ENCODE results near the gene SPON1.
"Not testable (repeated sequence)": the region's sequence is repeated elsewhere in the genome, so short reads cannot be mapped to it uniquely, and the experiment has no call there.

The SPON1 gene

DNA sequence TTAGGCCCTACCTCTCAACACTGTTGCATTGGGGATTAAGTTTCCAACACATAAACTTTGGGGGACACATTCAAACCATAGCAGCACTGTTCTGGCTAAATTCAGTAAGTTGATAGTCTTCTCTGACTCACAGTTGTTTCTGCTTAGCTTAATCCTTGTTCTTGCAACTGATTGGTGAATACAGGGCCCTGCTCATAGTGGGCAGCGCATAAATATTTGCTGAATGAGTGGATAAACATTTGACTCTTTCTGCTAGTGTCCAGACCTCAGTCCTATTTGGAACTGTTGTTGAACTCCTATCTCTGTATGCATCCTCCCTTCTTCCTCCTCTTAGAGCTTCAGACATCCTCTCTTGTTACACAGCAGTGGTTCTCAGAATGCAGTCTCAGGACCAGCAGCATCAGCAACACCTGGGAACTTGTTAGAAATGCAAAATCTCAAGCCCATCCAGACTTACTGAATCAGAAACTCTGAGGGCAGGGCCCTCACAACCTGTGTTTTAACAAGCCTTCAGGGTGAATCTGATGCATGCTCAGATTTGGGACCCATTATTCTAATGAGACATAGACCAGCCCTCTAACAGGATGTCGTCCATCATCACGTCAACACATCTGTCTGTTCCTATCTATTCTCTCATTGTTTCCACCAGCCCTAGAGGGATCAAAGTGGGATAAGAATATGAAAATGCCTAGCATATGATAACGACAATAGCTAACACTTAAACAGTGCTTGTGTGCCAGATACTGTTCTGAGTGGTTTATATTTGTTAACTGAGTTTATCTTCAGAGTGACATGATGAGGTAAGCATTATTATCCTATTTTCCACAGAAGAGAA, 22.3 kb downstream of the SPON1 start:
- DNase-seq = no peak

DNA sequence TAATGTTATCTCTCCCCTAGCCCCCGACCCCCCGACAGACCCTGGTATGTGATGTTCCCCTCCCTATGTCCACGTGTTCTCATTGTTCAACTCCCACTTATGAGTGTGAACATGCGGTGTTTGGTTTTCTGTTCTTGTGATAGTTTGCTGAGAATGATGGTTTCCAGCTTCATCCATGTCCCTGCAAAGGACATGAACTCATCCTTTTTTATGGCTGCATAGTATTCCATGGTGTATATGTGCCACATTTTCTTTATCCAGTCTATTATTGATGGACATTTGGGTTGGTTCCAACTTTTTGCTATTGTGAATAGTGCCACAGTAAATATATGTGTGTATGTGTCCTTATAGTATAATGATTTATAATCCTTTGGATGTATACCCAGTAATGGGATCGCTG, 24.2 kb downstream of the SPON1 start:
- not testable (repeated sequence) for DNase-seq

DNA sequence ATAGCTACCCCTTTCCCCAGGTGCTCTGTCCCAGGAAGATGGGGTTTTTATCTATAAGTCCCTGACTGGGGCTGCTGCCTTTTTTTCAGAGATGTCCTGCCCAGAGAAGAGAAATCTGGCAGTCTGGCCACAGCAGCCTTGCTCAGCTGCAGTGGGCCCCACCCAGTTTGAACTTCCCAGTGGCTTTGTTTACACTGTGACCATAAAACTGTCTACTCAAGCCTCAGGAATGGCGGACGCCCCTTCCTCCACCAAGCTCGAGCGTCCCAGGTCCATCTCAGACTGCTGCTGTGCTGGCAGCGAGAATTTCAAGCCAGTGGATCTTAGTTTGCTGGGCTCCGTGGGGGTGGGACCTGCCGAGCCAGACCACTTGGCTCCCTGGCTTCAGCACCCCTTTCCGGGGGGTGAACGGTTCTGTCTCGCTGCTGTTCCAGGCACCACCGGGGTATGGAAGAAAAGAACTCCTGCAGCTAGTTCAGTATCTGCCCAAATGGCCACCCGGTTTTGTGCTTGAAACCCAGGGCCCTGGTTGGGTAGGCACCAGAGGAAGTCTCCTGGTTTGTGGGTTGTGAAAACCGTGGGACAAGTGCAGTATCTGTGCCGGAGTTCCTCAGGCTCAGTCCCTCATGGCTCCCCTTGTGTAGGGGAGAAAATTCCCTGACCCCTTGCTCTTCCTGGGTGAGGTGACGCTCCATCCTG, 29.8 kb downstream of the SPON1 start:
- DNase-seq = not testable (repeated sequence)

DNA sequence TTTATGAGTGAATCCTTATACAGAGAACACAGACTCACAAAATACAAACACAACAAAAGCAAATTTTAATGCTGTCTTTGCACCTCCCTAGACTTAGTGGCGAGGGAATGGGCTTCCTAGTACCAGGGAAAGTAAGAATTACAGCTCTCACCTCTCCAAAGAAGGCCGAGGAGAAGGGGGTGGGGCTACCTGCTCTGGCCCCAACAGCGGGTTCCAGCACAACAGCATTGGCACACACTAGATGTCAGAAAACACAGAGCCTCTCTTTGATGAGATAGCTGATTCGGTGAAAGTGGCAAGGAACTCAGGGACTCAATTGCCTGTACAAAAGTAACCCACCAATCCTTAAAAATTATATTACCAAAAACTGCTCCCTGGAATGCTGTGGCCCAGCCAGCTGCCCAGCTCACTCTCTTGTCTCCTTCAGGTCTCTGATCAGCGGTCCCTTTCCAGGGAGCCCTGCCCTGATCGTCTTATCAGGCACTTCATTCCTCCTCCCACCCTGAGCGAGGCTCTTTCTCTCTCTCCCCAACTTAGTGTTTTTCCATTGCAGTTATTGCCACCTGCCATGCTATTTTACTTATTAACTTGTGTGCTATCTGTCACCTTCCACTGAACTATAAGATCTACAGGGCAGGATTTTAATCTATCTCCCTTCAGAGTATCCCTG, 30.7 kb downstream of the SPON1 start:
- no peak for DNase-seq

DNA sequence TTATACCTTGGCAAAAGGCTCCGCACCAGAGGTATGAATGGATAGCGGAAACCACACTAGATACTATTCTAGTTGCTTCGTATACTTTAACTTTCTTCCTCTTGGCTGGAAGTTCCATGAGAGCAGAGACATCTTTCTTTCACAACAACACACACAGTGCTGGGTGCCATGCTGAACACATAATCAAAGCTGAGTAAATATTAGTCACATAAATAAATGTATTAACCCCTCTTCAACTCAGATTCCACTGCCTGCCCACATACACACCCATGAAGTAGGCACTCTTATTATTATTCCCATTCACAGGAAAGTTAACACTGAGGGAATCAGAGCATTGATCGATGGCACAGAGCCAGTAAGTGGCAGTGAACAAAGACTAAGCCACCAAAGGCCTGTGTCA, 35.4 kb downstream of the SPON1 start:
- no peak for DNase-seq

DNA sequence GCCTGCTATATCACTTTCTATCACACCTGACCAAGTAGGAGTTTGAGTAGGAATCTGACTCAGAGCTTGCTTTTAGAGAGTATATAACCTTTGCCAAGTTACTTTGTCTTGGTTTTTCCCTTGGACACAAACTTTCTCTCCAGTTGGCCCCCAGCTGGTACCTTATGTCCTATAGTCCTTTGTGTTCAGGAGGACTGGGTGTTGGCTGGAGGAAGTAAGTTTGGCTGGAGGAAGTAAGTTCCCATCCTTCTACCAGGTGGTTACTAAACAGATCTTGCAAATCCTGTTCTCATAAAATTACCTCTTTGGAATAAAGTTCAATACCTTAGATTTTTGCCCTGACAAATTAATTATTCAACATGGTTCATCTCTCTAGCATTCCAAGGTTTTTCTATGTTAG, 37.2 kb downstream of the SPON1 start:
- no peak for DNase-seq

DNA sequence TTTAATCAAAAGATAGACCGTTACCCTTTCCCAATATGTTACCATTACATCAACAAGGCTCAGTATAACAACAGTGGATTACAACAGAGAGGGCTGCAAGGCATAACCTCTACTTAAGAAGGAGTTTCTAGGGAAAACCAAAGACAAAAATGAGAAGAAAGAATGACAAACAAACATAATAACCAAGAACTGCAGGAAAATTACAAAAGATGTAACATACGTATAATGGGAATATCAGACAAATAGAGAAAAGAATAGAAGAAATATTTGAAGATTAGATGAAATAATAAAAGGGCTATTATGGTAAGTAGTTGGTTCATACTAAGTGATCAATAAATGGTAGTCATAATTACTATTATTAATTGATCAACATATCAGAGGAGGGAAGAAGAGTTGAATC, 39.1 kb downstream of the SPON1 start:
- no peak for DNase-seq

DNA sequence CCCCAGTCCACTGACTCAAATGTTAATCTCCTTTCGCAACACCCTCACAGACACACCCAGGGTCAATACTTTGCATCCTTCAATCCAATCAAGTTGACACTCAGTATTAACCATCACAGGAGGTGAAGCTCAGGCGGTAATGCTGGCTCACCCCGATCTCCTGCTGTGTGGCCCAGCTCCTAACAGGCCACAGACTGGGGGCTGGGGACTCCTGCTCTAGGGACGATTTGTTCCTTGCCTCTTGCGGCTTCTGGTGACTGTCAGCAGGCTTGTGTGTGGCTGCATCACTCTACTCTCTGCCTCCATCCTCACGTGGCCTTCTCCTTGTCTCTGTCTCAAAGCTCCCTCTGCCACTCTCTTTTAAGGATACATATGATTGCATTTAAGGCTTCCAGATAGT, 45.0 kb downstream of the SPON1 start:
- DNase-seq = no peak

DNA sequence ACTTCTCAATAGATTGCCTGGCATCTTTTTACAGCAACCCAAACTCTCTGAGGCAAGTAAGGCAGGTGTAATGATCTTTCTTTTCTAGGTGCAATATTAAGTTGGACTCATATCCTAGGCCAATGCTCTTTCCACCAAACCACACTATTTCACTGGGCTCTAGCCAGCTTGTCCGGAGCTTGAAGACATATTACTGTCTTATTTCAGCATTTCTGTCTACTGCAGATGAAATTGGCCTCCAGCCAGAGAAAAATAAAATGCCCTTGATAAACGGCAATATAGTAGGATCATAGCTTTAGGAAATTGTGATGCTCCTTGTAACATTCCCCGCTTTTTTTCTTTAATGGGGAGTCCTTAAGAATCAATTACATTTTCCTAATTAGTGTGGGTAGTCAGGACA, 48.1 kb downstream of the SPON1 start:
- no peak for DNase-seq

DNA sequence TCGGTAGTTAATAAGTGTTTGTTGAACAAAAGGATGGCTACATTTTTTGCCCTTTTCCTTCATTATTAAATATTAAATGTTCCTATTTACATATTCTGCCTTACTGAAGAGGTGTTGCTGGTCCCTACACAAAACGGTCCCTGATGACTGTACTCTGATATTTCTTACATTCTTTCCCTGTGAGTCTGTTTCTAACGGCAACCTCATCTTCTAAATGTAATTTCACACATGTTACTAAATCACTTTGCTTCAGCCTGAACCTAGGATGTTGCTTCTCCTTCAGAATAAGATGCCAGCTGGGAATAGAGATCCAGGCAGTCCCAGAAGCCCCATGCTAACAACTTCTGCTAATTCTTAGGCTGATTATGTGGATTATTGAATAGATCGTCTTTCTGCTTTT, 50.3 kb downstream of the SPON1 start:
- DNase-seq = no peak

DNA sequence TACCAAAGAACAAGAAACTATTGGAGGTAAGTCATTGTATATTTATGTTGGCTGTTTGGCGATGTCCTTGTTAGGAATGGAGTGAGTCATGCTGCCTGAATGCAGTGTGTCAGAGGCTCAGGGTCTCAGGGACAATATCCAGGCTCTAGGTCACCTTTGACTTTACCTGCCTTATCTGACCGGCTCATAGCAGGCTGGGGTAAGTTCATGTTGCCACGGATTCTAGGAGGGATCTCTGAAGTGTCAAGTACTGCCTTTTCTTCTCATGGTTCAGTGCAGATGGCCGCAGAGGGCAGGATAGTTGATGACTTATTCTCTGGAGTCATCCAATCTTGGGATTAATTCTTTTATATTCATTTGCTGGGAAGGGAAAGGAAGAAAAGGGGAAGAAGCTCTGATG, 53.2 kb downstream of the SPON1 start:
- no peak for DNase-seq

DNA sequence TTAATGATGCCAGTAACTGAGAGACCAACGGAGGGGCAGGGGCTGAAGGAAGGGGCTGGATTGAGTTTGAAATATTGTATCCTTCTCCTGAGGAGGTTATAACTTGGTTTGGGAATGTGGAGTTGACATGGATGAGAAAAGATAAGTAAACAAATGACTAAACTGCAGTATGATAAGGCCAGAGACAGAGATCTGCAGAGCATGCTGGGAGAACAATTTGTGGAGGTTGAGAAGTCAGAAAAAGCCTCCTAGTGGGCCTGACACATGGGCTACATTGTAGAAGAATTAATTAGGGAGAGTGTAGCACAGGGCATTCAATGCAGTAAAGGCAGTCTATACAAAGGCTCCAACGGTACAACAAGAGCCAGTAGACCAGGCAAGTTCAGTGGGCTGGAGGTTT, 55.9 kb downstream of the SPON1 start:
- DNase-seq = no peak

DNA sequence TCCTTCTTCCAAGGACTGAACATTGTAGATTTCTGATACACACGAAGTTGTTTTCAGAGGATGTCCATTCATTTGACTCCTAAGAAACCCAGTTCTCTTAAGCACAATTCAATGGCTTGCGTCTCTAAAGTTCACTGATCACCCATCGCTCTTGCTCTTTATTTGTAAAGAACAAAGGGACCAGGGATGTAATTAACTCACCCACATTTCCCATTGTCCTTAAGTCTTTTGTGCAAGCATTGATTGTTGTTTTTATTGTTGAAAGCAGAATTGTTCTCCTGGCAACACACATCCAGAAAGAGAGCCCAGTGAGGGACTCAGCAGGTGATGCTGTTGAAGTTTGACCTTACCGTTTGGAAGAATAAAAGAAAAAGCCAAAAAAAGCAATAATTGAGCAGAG, 59.2 kb downstream of the SPON1 start:
- DNase-seq = no peak

DNA sequence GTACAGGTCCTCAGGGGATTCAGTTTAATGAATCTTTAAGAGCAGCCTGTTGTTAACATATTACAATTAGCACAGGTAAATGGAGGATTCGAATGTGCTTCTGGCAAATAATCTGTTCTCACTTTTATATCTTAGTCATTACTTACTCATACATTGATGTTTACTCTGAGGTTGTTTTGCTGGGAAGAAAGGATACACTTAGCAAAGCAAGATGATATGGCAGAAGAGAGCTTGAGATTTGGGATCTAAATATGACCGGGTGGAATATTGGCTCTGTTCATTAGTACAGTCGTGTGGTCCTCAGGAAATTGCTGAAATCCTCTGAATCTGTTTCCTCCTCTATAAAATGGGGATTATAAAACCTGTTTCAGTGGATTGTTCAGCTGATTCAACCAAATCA, 59.7 kb downstream of the SPON1 start:
- DNase-seq = no peak

DNA sequence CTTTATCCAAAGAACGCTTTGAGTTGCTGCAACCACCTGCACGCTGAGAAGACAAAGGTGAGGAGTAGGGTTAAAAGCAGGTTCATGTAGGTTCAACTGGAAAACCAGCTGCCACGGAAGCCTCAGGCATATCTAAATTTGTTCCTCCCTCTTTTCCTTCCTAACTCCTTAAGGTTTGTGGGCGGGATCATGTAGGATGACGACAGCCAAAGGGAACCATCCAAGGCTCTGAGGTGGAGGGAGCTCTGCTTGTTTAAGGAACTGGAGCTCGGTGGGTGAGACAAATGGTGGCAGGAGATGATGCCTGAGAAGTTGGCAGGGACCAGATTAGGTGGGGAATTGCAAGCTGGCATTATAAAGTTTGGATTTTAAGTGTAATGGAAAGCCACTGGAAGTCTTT, 60.3 kb downstream of the SPON1 start:
- no peak for DNase-seq

DNA sequence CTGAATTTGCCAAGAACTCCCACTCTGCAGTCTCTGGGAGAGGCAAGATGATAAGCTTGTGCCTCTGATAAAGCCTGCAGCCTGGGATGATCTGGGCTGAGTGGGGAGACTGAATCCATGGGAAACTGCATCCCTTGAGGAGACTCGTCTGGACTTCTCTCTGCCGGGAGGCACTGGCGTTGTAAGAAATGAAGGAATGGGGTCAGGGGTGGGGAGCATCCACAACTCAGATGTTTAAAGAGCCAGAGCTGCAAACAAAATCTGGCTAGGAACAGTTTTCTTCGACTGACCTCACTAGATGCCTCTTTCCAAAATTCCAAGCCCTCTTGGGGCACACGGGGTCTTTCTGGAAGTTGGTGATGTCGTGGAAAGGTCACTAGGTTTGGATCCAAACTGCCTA, 64.4 kb downstream of the SPON1 start:
- DNase-seq = no peak

DNA sequence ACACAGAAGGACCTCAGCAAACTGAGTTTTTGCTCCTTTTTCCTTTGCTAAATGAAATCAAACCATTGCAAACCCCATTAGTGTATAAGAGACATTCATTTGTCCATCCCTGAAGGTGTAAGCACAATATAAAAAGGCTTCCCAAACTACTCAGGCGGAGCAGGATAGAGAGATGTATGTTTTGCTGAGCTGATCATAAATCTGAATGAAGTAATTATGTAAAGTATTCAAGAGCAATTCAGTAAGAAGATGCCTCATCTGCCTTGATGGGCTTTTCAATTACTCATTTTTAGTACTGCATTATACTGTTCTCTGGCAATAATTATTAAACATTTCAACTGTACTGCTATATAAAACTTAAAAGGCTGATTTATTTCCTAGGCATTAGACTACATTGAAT, 65.0 kb downstream of the SPON1 start:
- no peak for DNase-seq

DNA sequence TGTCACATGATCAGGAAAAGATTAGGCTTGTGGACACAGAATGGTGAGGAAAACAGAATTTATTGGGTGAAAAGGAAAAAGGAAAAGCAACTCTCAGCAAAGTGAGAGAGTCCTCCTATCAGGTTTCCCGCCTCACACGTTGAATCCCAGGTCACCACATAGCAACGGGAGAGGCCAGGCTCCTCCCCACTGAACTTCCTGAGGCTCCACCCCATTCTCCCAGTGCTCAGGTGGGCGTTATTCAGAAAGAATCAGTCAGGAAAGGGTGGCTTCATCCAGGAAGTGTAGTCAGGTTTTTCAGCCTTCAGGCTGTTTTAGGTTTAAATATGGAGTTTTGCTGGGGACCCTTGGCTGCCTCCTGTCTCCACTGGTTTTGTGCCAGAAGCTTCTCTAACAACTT, 66.9 kb downstream of the SPON1 start:
- DNase-seq = no peak

DNA sequence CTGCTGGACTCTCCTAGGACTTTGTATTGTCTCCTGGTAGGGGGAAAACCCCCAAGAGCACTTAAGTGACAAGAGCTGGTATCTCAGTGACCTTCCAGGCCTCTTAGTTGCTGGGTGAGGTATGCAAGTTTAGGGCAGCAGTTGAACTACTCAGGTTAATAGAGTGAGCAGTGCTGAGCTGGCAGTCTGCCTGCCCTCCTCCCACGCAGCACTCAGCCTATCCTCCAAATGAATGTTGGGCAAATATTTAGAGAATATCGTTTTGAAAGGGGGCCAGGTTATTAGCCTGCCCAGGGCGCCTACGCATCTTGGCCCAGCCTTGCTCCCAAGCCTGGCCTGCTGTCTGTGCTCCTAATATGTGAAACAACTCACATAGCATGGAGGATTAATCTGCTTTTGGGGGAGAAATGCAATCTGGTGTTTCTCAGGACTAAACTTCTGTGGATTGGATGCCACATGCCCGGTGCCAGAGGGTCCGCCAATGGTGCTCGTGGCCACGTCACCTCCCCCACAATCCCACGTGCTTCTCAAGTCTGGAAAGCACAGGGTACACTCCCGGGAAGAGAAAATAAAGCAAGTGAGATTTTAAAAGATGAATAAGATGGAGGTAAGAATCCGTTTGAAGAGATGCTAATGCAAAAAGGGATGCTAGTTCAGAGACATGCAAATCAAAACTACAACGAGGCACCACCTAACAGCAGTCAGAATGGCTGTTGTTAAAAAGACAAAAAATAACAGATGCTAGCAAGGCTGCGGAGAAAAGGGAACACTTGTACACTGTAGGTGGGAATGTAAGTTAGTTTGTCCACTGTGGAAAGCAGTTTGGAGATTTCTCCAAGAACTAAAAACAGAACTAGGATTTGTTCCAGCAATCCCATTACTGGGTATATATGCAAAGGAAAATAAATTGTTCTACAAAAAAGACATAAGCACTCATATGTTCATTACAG, 67.7 kb downstream of the SPON1 start:
- no peak for DNase-seq

DNA sequence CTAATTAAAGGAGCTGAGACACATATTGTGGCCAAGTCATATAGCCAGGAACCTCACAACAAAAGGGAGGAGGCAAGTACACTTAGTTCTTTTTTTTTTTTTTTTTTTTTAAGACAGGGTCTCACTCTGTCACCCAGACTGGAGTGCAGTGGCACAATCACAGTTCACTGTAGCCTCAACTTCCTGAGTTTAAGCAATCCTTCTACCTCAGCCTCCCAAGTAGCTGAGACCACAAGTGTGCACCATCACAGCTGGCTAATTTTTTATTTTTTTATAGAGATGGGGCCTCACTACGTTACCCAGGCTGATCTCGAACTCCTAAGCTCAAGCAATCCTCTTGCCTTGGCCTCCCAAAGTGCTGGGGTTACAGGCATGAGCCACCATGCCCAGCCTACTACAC, 73.0 kb downstream of the SPON1 start:
- not testable (repeated sequence) for DNase-seq

DNA sequence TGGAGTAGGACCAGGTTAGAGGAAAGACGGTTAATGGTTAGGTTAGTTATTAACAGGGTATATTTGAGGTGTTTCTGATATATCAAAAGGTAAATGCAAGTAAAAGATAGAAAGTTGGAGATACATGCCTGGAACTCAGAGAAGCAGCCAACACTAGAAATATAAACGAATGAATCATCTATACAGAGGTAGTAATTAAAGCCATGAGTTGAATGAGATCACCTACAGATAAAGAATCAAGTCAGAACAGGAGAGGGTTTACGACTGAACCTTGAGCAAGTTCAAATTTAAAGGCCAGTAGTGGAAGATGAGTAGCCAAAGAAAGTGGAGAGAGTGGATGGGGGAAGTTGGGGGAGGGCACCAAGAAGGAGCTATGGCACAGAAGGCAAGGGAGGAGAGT, 73.9 kb downstream of the SPON1 start:
- no peak for DNase-seq

DNA sequence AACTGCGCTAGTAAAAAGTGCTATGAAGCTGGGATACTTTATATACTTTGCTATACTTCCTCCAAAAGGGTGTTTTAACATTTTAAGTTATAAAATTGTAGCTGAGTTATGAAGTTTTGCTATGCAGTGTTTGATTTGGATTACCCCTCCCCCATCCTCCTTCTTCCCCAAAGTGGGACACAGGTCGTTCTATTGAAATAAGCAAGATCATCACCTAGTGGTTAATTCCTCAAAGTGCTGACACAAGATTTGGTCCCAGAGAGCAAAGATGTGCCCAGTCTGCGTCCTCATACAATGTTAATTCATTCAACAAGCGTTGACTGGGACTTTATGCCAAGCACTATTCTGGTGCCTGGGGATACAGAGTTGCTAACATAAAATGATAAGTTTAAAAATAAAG, 78.5 kb downstream of the SPON1 start:
- DNase-seq = no peak

DNA sequence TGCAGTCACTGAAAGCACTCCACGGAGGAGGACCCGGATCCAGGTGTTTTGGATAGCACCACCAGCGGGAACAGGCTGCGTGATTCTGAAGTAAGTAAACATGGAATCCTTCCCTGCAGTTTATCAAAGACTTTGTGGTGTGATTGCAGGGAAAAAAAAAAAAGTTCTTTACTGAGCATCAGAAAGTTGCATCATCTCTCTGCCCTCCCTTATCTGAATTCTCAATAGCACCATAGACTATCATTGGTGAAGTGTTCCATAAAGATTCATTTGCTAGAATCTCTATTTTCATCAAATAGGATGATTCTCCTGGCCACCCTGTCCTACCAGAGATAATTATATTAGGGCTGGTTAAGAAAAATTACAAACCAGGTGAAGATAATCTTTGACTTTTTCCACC, 79.0 kb downstream of the SPON1 start:
- DNase-seq = no peak

Measured in activated CD8-positive, alpha-beta memory T cell treated with anti-CD3 and anti-CD28 coated beads, Interleukin-2, amount 50 U/mL, for 4 hours (primary cell).